ENCODE measurements around the gene TLN1.

Gene TLN1

GRCh38 chr9:35756275-35757225 is 24.6 kb upstream of the TLN1 start:
- DNase-seq: peak; percentile 83

- no peak for DNase-seq
Observed at GRCh38 chr9:35755071-35755470, 23.1 kb upstream of the TLN1 start.

- DNase-seq: no peak
Observed at GRCh38 chr9:35754264-35754663, 22.3 kb upstream of the TLN1 start, which contains the start of gene MSMP. Gene MSMP, minus strand, starts transcription at chr9:35754276. Its CDS starts 147 bp downstream, at chr9:35754129.

- no peak for DNase-seq
Observed at GRCh38 chr9:35753466-35753865, 21.5 kb upstream of the TLN1 start.

GRCh38 chr9:35750256-35750531 is 18.2 kb upstream of the TLN1 start:
- DNase-seq: no peak

- no peak for DNase-seq
Observed at GRCh38 chr9:35749515-35750255, 17.7 kb upstream of the TLN1 start.

- DNase-seq: peak; percentile 86
Observed at GRCh38 chr9:35748858-35749514, 17.0 kb upstream of the TLN1 start, which contains the start of the genes GBA2 and RGP1. Gene GBA2, minus strand, starts transcription at chr9:35749228. Its CDS starts 524 bp downstream, at chr9:35748704. Gene RGP1, plus strand, starts transcription at chr9:35749287. Its CDS starts 469 bp downstream, at chr9:35749756.

- no peak for DNase-seq
Observed at GRCh38 chr9:35748242-35748857, 16.4 kb upstream of the TLN1 start.

- no peak for DNase-seq
Observed at GRCh38 chr9:35746583-35746982, 14.6 kb upstream of the TLN1 start.

GRCh38 chr9:35745569-35745968 is 13.6 kb upstream of the TLN1 start:
- no peak for DNase-seq

GRCh38 chr9:35743880-35744518 is 12.0 kb upstream of the TLN1 start:
- DNase-seq: no peak

- no peak for DNase-seq
Observed at GRCh38 chr9:35743452-35743851, 11.5 kb upstream of the TLN1 start.

- no peak for DNase-seq
Observed at GRCh38 chr9:35741740-35742139, 9.7 kb upstream of the TLN1 start.

GRCh38 chr9:35740243-35740642 is 8.2 kb upstream of the TLN1 start:
- DNase-seq: no peak

GRCh38 chr9:35738924-35739323 is 6.9 kb upstream of the TLN1 start:
- no peak for DNase-seq

- no peak for DNase-seq
Observed at GRCh38 chr9:35738186-35738585, 6.2 kb upstream of the TLN1 start.

GRCh38 chr9:35737143-35737542 is 5.1 kb upstream of the TLN1 start:
- DNase-seq: no peak

- DNase-seq: no peak
Observed at GRCh38 chr9:35736201-35736633, 4.2 kb upstream of the TLN1 start.

- no peak for DNase-seq
Observed at GRCh38 chr9:35734096-35734495, 2.1 kb upstream of the TLN1 start.

GRCh38 chr9:35732800-35733541 is 976 bp upstream of the TLN1 start:
- DNase-seq: no peak

Measured in right kidney (tissue), 1 donor.